Neural progenitor cell (in vitro differentiated cells): Measurements from ENCODE around the gene SPINK1.

ENCODE experiments used
- EZH2 ChIP-seq: fragments of 200-600 bp; sonication (generic); IDR thresholded peaks from 2 replicates; pipeline ENCODE4 v1.6.1; 2017; ENCODE audit warnings: antibody characterized with exemption, mild to moderate bottlenecking, moderate library complexity
- TF ChIP-seq, protein P1 (sequence below): fragments of 200-600 bp; sonication (generic); IDR thresholded peaks from 2 replicates; pipeline ENCODE4 v1.5.1; 2017; ENCODE audit warnings: antibody characterized with exemption, mild to moderate bottlenecking

DNA sequence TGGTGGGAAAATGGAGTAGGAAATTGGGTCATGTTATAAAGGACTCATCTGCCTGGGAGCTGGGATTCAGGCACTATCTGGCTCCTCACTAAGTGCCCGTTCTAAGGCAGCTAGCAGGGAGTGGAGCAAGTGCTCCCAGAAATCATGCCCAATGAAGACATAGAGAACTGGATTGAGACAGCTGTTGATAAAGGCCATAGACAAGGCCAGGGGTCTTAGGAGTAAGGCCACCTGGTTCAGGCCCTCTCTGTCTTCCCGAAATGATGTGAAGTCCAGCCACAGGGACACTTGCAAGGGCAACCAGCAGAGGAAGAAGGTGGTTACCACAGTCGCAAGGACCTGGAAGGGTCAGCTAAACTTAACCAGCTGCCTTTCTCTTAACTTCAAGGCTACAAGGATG is 20.1 kb upstream of the SPINK1 start:
- TF ChIP-seq, protein P1, sequence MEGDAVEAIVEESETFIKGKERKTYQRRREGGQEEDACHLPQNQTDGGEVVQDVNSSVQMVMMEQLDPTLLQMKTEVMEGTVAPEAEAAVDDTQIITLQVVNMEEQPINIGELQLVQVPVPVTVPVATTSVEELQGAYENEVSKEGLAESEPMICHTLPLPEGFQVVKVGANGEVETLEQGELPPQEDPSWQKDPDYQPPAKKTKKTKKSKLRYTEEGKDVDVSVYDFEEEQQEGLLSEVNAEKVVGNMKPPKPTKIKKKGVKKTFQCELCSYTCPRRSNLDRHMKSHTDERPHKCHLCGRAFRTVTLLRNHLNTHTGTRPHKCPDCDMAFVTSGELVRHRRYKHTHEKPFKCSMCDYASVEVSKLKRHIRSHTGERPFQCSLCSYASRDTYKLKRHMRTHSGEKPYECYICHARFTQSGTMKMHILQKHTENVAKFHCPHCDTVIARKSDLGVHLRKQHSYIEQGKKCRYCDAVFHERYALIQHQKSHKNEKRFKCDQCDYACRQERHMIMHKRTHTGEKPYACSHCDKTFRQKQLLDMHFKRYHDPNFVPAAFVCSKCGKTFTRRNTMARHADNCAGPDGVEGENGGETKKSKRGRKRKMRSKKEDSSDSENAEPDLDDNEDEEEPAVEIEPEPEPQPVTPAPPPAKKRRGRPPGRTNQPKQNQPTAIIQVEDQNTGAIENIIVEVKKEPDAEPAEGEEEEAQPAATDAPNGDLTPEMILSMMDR = no peak
- TF ChIP-seq EZH2 = no peak
